ENCODE results near the gene LHPP. TPM values are rescaled to one million over a fixed set of nuclear protein-coding genes. Genes with fewer than 3 reads are reported as not detected.

Gene LHPP
- total RNA-seq, 1 donor from 2014 or later, result 15.3 TPM

DNA sequence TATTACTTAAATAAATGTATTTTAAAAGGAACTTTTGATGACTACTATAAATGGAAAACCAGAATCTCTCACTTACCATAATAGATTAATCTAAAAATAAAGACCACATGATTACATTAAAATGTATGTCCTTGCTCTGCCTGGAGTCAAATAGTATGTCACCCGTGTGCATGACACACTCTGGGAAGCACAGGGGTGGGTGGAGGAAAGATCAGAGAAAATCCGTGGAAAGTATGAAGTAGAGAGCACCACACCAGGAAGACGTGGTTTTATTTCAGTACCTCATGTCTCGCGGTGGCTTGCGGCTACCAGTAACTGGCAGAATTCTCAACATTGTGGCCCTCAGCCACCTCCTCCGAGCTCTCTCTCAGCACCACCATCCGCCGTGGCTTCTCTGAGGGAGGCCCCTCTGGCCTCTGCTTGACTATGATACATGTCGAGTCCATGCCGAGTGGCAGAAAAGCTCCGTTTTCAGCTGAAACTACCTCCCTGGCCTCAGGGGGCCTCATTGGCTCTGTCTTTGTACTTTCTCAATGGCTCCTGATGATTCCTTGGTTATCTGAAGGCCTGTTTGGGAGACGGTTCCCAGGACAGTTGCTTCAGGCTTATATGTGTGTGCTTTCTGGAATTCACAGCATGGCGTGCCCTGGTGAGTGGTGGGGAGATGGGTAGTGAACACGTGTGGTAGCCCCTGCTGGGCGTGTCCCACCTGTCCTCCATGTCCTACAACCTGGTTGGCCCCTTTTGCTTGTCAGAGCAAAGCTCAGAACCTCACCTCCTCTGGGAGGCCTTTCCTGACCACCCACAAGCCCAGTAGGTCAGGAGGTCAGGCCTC, 49.8 kb downstream of the LHPP start:
- Mint-ChIP-seq H3K36me3 (ENCODE audit: low read depth) (peaks cover 1% of the 10 kb centered on the region), H3K9me3 (ENCODE audit: low read depth) (peaks cover 6% of the 10 kb centered on the region), H3K27me3 (ENCODE audit: low read depth) (no peaks in the 10 kb centered on the region), H3K27ac (ENCODE audit: unreplicated experiment) (no peak overlapping the region), H3K4me3 (ENCODE audit: unreplicated experiment) (no peak overlapping the region), H3K4me1 (ENCODE audit: low read depth) (no peaks in the 10 kb centered on the region)
- TF ChIP-seq, protein P1, sequence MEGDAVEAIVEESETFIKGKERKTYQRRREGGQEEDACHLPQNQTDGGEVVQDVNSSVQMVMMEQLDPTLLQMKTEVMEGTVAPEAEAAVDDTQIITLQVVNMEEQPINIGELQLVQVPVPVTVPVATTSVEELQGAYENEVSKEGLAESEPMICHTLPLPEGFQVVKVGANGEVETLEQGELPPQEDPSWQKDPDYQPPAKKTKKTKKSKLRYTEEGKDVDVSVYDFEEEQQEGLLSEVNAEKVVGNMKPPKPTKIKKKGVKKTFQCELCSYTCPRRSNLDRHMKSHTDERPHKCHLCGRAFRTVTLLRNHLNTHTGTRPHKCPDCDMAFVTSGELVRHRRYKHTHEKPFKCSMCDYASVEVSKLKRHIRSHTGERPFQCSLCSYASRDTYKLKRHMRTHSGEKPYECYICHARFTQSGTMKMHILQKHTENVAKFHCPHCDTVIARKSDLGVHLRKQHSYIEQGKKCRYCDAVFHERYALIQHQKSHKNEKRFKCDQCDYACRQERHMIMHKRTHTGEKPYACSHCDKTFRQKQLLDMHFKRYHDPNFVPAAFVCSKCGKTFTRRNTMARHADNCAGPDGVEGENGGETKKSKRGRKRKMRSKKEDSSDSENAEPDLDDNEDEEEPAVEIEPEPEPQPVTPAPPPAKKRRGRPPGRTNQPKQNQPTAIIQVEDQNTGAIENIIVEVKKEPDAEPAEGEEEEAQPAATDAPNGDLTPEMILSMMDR (IDR thresholded peaks at IDR 0.05), result no peak
- peak; percentile 72 for DNase-seq (ENCODE audit: low spot score)

GRCh38 chr10:124512040-124512428, 50.4 kb downstream of the LHPP start:
- DNase-seq (ENCODE audit: low spot score), result peak; percentile 38
- Mint-ChIP-seq H3K27me3 (ENCODE audit: low read depth) (no peaks in the 10 kb centered on the region), H3K27ac (ENCODE audit: unreplicated experiment) (no peak overlapping the region), H3K36me3 (ENCODE audit: low read depth) (peaks cover 1% of the 10 kb centered on the region), H3K9me3 (ENCODE audit: low read depth) (peaks cover 6% of the 10 kb centered on the region), H3K4me1 (ENCODE audit: low read depth) (no peaks in the 10 kb centered on the region), H3K4me3 (ENCODE audit: unreplicated experiment) (no peak overlapping the region)
- TF ChIP-seq, protein P1 (IDR thresholded peaks at IDR 0.05), result no peak

GRCh38 chr10:124512600-124512999, 51.0 kb downstream of the LHPP start:
- DNase-seq (ENCODE audit: low spot score), result peak; percentile 69
- no peak overlapping the region for H3K4me3 Mint-ChIP-seq (ENCODE audit: unreplicated experiment)
- H3K27ac Mint-ChIP-seq (ENCODE audit: unreplicated experiment), result no peak overlapping the region
- H3K9me3 Mint-ChIP-seq (ENCODE audit: low read depth), result peaks cover 6% of the 10 kb centered on the region
- peaks cover 1% of the 10 kb centered on the region for H3K36me3 Mint-ChIP-seq (ENCODE audit: low read depth)
- no peaks in the 10 kb centered on the region for H3K4me1 Mint-ChIP-seq (ENCODE audit: low read depth)
- no peaks in the 10 kb centered on the region for H3K27me3 Mint-ChIP-seq (ENCODE audit: low read depth)
- TF ChIP-seq, protein P1 (IDR thresholded peaks at IDR 0.05), result no peak

GRCh38 chr10:124515244-124515970, 53.8 kb downstream of the LHPP start:
- peaks cover 6% of the 10 kb centered on the region for H3K9me3 Mint-ChIP-seq (ENCODE audit: low read depth)
- peaks cover 3% of the 10 kb centered on the region for H3K36me3 Mint-ChIP-seq (ENCODE audit: low read depth)
- no peak overlapping the region for H3K4me3 Mint-ChIP-seq (ENCODE audit: unreplicated experiment)
- no peaks in the 10 kb centered on the region for H3K27me3 Mint-ChIP-seq (ENCODE audit: low read depth)
- no peaks in the 10 kb centered on the region for H3K4me1 Mint-ChIP-seq (ENCODE audit: low read depth)
- DNase-seq (ENCODE audit: low spot score), result peak; percentile 21
- H3K27ac Mint-ChIP-seq (ENCODE audit: unreplicated experiment), result no peak overlapping the region
- TF ChIP-seq, protein P1 (IDR thresholded peaks at IDR 0.05), result no peak

- Mint-ChIP-seq H3K9me3 (ENCODE audit: low read depth) (peaks cover 6% of the 10 kb centered on the region), H3K27me3 (ENCODE audit: low read depth) (no peaks in the 10 kb centered on the region), H3K27ac (ENCODE audit: unreplicated experiment) (no peak overlapping the region), H3K4me3 (ENCODE audit: unreplicated experiment) (no peak overlapping the region), H3K36me3 (ENCODE audit: low read depth) (peaks cover 3% of the 10 kb centered on the region), H3K4me1 (ENCODE audit: low read depth) (no peaks in the 10 kb centered on the region)
- peak; percentile 35 for DNase-seq (ENCODE audit: low spot score)
- TF ChIP-seq, protein P1 (IDR thresholded peaks at IDR 0.05), result no peak
These were observed 54.6 kb downstream of the LHPP start for GRCh38 chr10:124516181-124516580.
